LNCaP clone FGC (cell line): ENCODE data around the gene ANKRD36.
"Not testable (repeated sequence)": the region's sequence is repeated elsewhere in the genome, so short reads cannot be mapped to it uniquely, and the experiment has no call there.

Source experiments
- DNase-seq: peaks from one replicate; pipeline ENCODE4 v3.0.0-alpha.2; 2011; ENCODE audit warnings: low read depth
- H3K4me3 ChIP-seq: 2 replicates; pipeline ENCODE4 v1.5.1; 2011; ENCODE audit warnings: mild to moderate bottlenecking, low read depth, low read length, control low read depth
- CTCF ChIP-seq: IDR thresholded peaks from 2 replicates; pipeline ENCODE4 v1.5.1; 2012; ENCODE audit warnings: mild to moderate bottlenecking; ENCODE audit not compliant: control insufficient read depth, insufficient read depth; ENCODE audit errors: extremely low read depth

The ANKRD36 gene

GRCh38 chr2:97113050-97113881 is at the start of gene ANKRD36:
Gene ANKRD36 (plus strand): TSS chr2:97113153. CDS start chr2:97113740, 587 bp downstream.
- peak; percentile 52 for TF ChIP-seq CTCF
- DNase-seq, result not testable (repeated sequence)
- H3K4me3 ChIP-seq, result peak within 1 kb of the TSS; percentile 49

GRCh38 chr2:97066030-97066429 is 46.9 kb upstream of the ANKRD36 start:
- DNase-seq, H3K4me3 ChIP-seq: not testable (repeated sequence)

- DNase-seq, result no peak
- TF ChIP-seq CTCF, result no peak
- no peak overlapping the region for H3K4me3 ChIP-seq
Observed at GRCh38 chr2:97067279-97068004, 45.5 kb upstream of the ANKRD36 start.

- no peak overlapping the region for H3K4me3 ChIP-seq
- no peak for TF ChIP-seq CTCF
- no peak for DNase-seq
Observed at GRCh38 chr2:97068074-97068473, 44.9 kb upstream of the ANKRD36 start.

- not testable (repeated sequence) for H3K4me3 ChIP-seq, DNase-seq
Observed at GRCh38 chr2:97068722-97069121, 44.2 kb upstream of the ANKRD36 start.

GRCh38 chr2:97070915-97071314 is 42.0 kb upstream of the ANKRD36 start:
- not testable (repeated sequence) for H3K4me3 ChIP-seq, DNase-seq

- not testable (repeated sequence) for DNase-seq, H3K4me3 ChIP-seq
Observed at GRCh38 chr2:97077213-97077612, 35.7 kb upstream of the ANKRD36 start.

- not testable (repeated sequence) for H3K4me3 ChIP-seq, DNase-seq
Observed at GRCh38 chr2:97080855-97081254, 32.1 kb upstream of the ANKRD36 start.

- TF ChIP-seq CTCF, result peak; percentile 15; the same call in 1 of the 2 replicates
- peak; percentile 2 for DNase-seq
- not testable (repeated sequence) for H3K4me3 ChIP-seq
Observed at GRCh38 chr2:97082206-97082605, 30.7 kb upstream of the ANKRD36 start.

- not testable (repeated sequence) for H3K4me3 ChIP-seq, DNase-seq
Observed at GRCh38 chr2:97083516-97083915, 29.4 kb upstream of the ANKRD36 start.

- H3K4me3 ChIP-seq, DNase-seq: not testable (repeated sequence)
Observed at GRCh38 chr2:97085093-97085492, 27.9 kb upstream of the ANKRD36 start.

- peak; percentile 68 for DNase-seq
- H3K4me3 ChIP-seq, result not testable (repeated sequence)
Observed at GRCh38 chr2:97088706-97089105, 24.2 kb upstream of the ANKRD36 start.

- H3K4me3 ChIP-seq, result not testable (repeated sequence)
Observed at GRCh38 chr2:97092946-97093345, 20.0 kb upstream of the ANKRD36 start.

More at GRCh38 chr2:97092946-97093345, 20.0 kb upstream of the ANKRD36 start:
- DNase-seq, result not testable (repeated sequence)
